ENCODE data around the gene NRG4.
"Not testable (repeated sequence)": the region's sequence is repeated elsewhere in the genome, so short reads cannot be mapped to it uniquely, and the experiment has no call there.

The NRG4 gene

GRCh38 chr15:76024021-76024768 lies 12.0 kb upstream of the NRG4 start:
- H3K4me2 ChIP-seq, result no peak overlapping the region
- H2AFZ ChIP-seq (ENCODE audit: low read depth), result no peak overlapping the region

GRCh38 chr15:76013470-76013869 lies 1.2 kb upstream of the NRG4 start:
- not testable (repeated sequence) for H3K27ac ChIP-seq; H3K9ac ChIP-seq; H2AFZ ChIP-seq (ENCODE audit: low read depth); H3K4me3 ChIP-seq (IDR thresholded peaks at IDR 0.05; ENCODE audit: insufficient read depth, low read depth, low read length); H3K36me3 ChIP-seq (ENCODE audit: insufficient read depth); H4K20me1 ChIP-seq (ENCODE audit: insufficient read depth); H3K79me2 ChIP-seq (ENCODE audit: insufficient read depth, low read depth); H3K27me3 ChIP-seq (ENCODE audit: insufficient read depth, low read depth); H3K4me2 ChIP-seq; H3K4me1 ChIP-seq (ENCODE audit: low read depth, poor library complexity, severe bottlenecking)

More at GRCh38 chr15:76024021-76024768, 12.0 kb upstream of the NRG4 start:
- TF ChIP-seq CTCF (conservative IDR thresholded peaks at IDR 0.05; ENCODE audit: low read depth, low read length), result no peak
- no peak overlapping the region for H3K27ac ChIP-seq
- no peak overlapping the region for H3K9ac ChIP-seq
- H3K4me1 ChIP-seq (ENCODE audit: low read depth, poor library complexity, severe bottlenecking), result no peaks in the 10 kb centered on the region
- no peaks in the 10 kb centered on the region for H3K36me3 ChIP-seq (ENCODE audit: insufficient read depth)
- H4K20me1 ChIP-seq (ENCODE audit: insufficient read depth), result no peaks in the 10 kb centered on the region
- no peaks in the 10 kb centered on the region for H3K79me2 ChIP-seq (ENCODE audit: insufficient read depth, low read depth)
- no peaks in the 10 kb centered on the region for H3K27me3 ChIP-seq (ENCODE audit: insufficient read depth, low read depth)
- H3K4me3 ChIP-seq (IDR thresholded peaks at IDR 0.05; ENCODE audit: insufficient read depth, low read depth, low read length), result no peak overlapping the region

- Histone ChIP-seq H3K9ac (no peak overlapping the region), H3K27ac (no peak overlapping the region), H3K4me3 (IDR thresholded peaks at IDR 0.05; ENCODE audit: insufficient read depth, low read depth, low read length) (no peak overlapping the region), H3K36me3 (ENCODE audit: insufficient read depth) (no peaks in the 10 kb centered on the region), H3K4me1 (ENCODE audit: low read depth, poor library complexity, severe bottlenecking) (no peaks in the 10 kb centered on the region), H3K79me2 (ENCODE audit: insufficient read depth, low read depth) (no peaks in the 10 kb centered on the region), H4K20me1 (ENCODE audit: insufficient read depth) (no peaks in the 10 kb centered on the region), H2AFZ (ENCODE audit: low read depth) (no peak overlapping the region), H3K27me3 (ENCODE audit: insufficient read depth, low read depth) (no peaks in the 10 kb centered on the region), H3K4me2 (no peak overlapping the region)
- TF ChIP-seq CTCF (conservative IDR thresholded peaks at IDR 0.05; ENCODE audit: low read depth, low read length), result no peak
Observed at GRCh38 chr15:76010613-76011012, 1.6 kb downstream of the NRG4 start.

GRCh38 chr15:76006136-76006778 lies 6.0 kb downstream of the NRG4 start:
- no peaks in the 10 kb centered on the region for H4K20me1 ChIP-seq (ENCODE audit: insufficient read depth)
- H3K79me2 ChIP-seq (ENCODE audit: insufficient read depth, low read depth), result no peaks in the 10 kb centered on the region
- H3K4me3 ChIP-seq (IDR thresholded peaks at IDR 0.05; ENCODE audit: insufficient read depth, low read depth, low read length), result no peak overlapping the region
- H3K27ac ChIP-seq, result no peak overlapping the region
- no peaks in the 10 kb centered on the region for H3K4me1 ChIP-seq (ENCODE audit: low read depth, poor library complexity, severe bottlenecking)
- H3K4me2 ChIP-seq, result no peak overlapping the region
- no peaks in the 10 kb centered on the region for H3K36me3 ChIP-seq (ENCODE audit: insufficient read depth)
- no peaks in the 10 kb centered on the region for H3K27me3 ChIP-seq (ENCODE audit: insufficient read depth, low read depth)
- TF ChIP-seq CTCF (conservative IDR thresholded peaks at IDR 0.05; ENCODE audit: low read depth, low read length), result no peak
- H2AFZ ChIP-seq (ENCODE audit: low read depth), result no peak overlapping the region
- no peak overlapping the region for H3K9ac ChIP-seq

GRCh38 chr15:76003364-76003763 lies 8.9 kb downstream of the NRG4 start:
- no peak overlapping the region for H3K4me2 ChIP-seq
- no peaks in the 10 kb centered on the region for H3K4me1 ChIP-seq (ENCODE audit: low read depth, poor library complexity, severe bottlenecking)
- H3K27me3 ChIP-seq (ENCODE audit: insufficient read depth, low read depth), result no peaks in the 10 kb centered on the region
- no peaks in the 10 kb centered on the region for H4K20me1 ChIP-seq (ENCODE audit: insufficient read depth)
- no peaks in the 10 kb centered on the region for H3K79me2 ChIP-seq (ENCODE audit: insufficient read depth, low read depth)
- no peak for TF ChIP-seq CTCF (conservative IDR thresholded peaks at IDR 0.05; ENCODE audit: low read depth, low read length)
- no peak overlapping the region for H3K4me3 ChIP-seq (IDR thresholded peaks at IDR 0.05; ENCODE audit: insufficient read depth, low read depth, low read length)
- no peak overlapping the region for H2AFZ ChIP-seq (ENCODE audit: low read depth)
- H3K9ac ChIP-seq, result no peak overlapping the region
- H3K27ac ChIP-seq, result no peak overlapping the region
- no peaks in the 10 kb centered on the region for H3K36me3 ChIP-seq (ENCODE audit: insufficient read depth)
